PC-9 (cell line): ENCODE measurements around the gene GOT1. TPM values are rescaled to one million over a fixed set of nuclear protein-coding genes. Genes with fewer than 3 reads are reported as not detected.

Experiments
- BruUV-seq: library from RNA; stranded (reverse); fragments of 400-500 nt; replicated peaks from 2 replicates; lab custom pipeline; 2021; lab: Mats Ljungman, UMichigan
- CTCF ChIA-PET: fragments of 300-600 bp; sonication (Branson Sonifier 250); formaldehyde crosslinking; loops from one replicate; lab custom pipeline; 2022; ENCODE audit warnings: antibody characterized with exemption; lab: Charles Lee
- POLR2A ChIA-PET: fragments of 300-600 bp; sonication (Branson Sonifier 250); formaldehyde crosslinking; loops from one replicate; lab custom pipeline; 2022; ENCODE audit warnings: antibody characterized with exemption; ENCODE audit not compliant: unreplicated experiment; lab: Charles Lee
- DNase-seq, 2 experiments: peaks; one replicate each; pipeline versions ENCODE4 v3.0.0 to v3.0.0-alpha.2; 2015 to 2022; ENCODE audit warnings: mixed read lengths in 1 of 2
- H2AFZ ChIP-seq: fragments of 200-600 bp; sonication (generic); 2 replicates; pipeline ENCODE4 v1.8.1; 2017; ENCODE audit warnings: antibody characterized with exemption
- H3F3A ChIP-seq: fragments of 200-600 bp; sonication (generic); 2 replicates; pipeline ENCODE4 v1.8.1; 2017; ENCODE audit warnings: antibody characterized with exemption, mild to moderate bottlenecking, low read depth; ENCODE audit not compliant: insufficient read depth
- H3K27ac ChIP-seq: fragments of 200-600 bp; sonication (generic); 2 replicates; pipeline ENCODE4 v1.6.1; 2016; ENCODE audit warnings: mixed run types
- H3K27me3 ChIP-seq: fragments of 200-600 bp; sonication (generic); 2 replicates; pipeline ENCODE4 v1.6.1; 2016; ENCODE audit warnings: low read depth, mixed run types; ENCODE audit not compliant: insufficient read depth
- H3K36me3 ChIP-seq: fragments of 200-600 bp; sonication (generic); 2 replicates; pipeline ENCODE4 v1.6.1; 2016; ENCODE audit warnings: low read depth, mixed run types
- H3K4me1 ChIP-seq: fragments of 200-600 bp; sonication (generic); replicated peaks from 2 replicates; pipeline ENCODE4 v1.6.1; 2016; ENCODE audit warnings: mixed run types; ENCODE audit not compliant: insufficient read depth
- H3K4me2 ChIP-seq: fragments of 200-600 bp; sonication (generic); 2 replicates; pipeline ENCODE4 v1.6.1; 2017; ENCODE audit warnings: mixed run types
- H3K4me3 ChIP-seq: fragments of 200-600 bp; sonication (generic); 2 replicates; pipeline ENCODE4 v1.6.1; 2016; ENCODE audit warnings: mixed run types
- H3K79me2 ChIP-seq: fragments of 200-600 bp; sonication (generic); 2 replicates; pipeline ENCODE4 v1.6.1; 2017; ENCODE audit warnings: low read depth, mixed run types
- H3K9me2 ChIP-seq: fragments of 200-600 bp; sonication (generic); 2 replicates; pipeline ENCODE4 v1.8.1; 2017; ENCODE audit warnings: mild to moderate bottlenecking; ENCODE audit not compliant: insufficient read depth
- H3K9me3 ChIP-seq: fragments of 200-600 bp; sonication (generic); 2 replicates; pipeline ENCODE4 v1.8.1; 2016; ENCODE audit warnings: low read depth; ENCODE audit not compliant: insufficient read depth
- H4K20me1 ChIP-seq: fragments of 200-600 bp; sonication (generic); 2 replicates; pipeline ENCODE4 v1.8.1; 2017; ENCODE audit not compliant: insufficient read depth
- EZH2 ChIP-seq: fragments of 200-600 bp; sonication (generic); IDR thresholded peaks from 2 replicates; pipeline ENCODE4 v1.8.0; 2017; ENCODE audit warnings: antibody characterized with exemption, low read depth
- intact Hi-C: fragments of 100-400 bp; cut with micrococcal nuclease; formaldehyde crosslinking; loops from one replicate; pipeline ENCODE4 v1.10.0; 2022; ENCODE audit not compliant: unreplicated experiment
- total RNA-seq: library from RNA; stranded (reverse); gene quantifications from 2 replicates; pipeline ENCODE4 v1.2.3, GENCODE V29; 2021
- TF ChIP-seq, protein P1 (sequence below): fragments of 200-600 bp; sonication (generic); conservative IDR thresholded peaks from 2 replicates; pipeline ENCODE4 v1.6.1; 2017; ENCODE audit warnings: mixed run types, antibody characterized with exemption, mild to moderate bottlenecking, moderate library complexity

The GOT1 gene
- total RNA-seq, 1 experiment from 2014 or later: 28.6 TPM

DNA sequence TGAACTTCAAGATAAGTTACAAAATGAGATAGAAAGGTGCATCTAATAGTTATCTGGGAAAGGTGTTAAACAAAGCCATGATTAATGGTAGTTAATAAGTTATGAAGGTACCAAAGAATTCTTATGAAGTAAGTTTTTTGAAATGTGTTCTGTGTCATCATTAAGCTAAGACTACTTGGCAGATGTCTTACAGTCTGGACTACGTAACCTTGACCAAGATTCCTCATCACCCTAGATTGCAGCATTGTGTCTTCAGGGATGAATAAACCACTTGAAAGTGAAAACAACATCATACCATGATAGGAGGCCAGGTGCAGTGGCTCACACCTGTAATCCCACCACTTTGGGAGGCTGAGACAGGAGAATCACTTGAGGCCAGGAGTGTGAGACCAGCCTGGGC lies 48.2 kb downstream of the GOT1 start:
- CTCF ChIA-PET: no interaction called here
- H3K4me3 ChIP-seq: no peak overlapping the region
- no peak for DNase-seq
- no peaks in the 10 kb centered on the region for H3F3A ChIP-seq
- no peaks in the 10 kb centered on the region for H3K9me3 ChIP-seq
- H3K9me2 ChIP-seq: no peaks in the 10 kb centered on the region
- no peak for TF ChIP-seq EZH2
- TF ChIP-seq, protein P1, sequence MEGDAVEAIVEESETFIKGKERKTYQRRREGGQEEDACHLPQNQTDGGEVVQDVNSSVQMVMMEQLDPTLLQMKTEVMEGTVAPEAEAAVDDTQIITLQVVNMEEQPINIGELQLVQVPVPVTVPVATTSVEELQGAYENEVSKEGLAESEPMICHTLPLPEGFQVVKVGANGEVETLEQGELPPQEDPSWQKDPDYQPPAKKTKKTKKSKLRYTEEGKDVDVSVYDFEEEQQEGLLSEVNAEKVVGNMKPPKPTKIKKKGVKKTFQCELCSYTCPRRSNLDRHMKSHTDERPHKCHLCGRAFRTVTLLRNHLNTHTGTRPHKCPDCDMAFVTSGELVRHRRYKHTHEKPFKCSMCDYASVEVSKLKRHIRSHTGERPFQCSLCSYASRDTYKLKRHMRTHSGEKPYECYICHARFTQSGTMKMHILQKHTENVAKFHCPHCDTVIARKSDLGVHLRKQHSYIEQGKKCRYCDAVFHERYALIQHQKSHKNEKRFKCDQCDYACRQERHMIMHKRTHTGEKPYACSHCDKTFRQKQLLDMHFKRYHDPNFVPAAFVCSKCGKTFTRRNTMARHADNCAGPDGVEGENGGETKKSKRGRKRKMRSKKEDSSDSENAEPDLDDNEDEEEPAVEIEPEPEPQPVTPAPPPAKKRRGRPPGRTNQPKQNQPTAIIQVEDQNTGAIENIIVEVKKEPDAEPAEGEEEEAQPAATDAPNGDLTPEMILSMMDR: no peak
- no peak overlapping the region for H3K27ac ChIP-seq
- no peaks in the 10 kb centered on the region for H3K79me2 ChIP-seq
- no peak overlapping the region for H2AFZ ChIP-seq
- H4K20me1 ChIP-seq: no peaks in the 10 kb centered on the region
- H3K4me2 ChIP-seq: no peak overlapping the region
- intact Hi-C loops: no loop called here
- H3K4me1 ChIP-seq: no peaks in the 10 kb centered on the region
- no peaks in the 10 kb centered on the region for H3K27me3 ChIP-seq
- no TSS peak for BruUV-seq
- H3K36me3 ChIP-seq: no peaks in the 10 kb centered on the region
- POLR2A ChIA-PET: no interaction called here

GRCh38 chr10:99375426-99375825 lies 55.0 kb downstream of the GOT1 start:
- no peak overlapping the region for H2AFZ ChIP-seq
- DNase-seq: no peak
- no TSS peak for BruUV-seq
- no peak overlapping the region for H3K4me3 ChIP-seq
- intact Hi-C loops: no loop called here
- no peaks in the 10 kb centered on the region for H3K9me3 ChIP-seq
- no peaks in the 10 kb centered on the region for H3K79me2 ChIP-seq
- POLR2A ChIA-PET: no interaction called here
- no peak overlapping the region for H3K4me2 ChIP-seq
- H3K9me2 ChIP-seq: no peaks in the 10 kb centered on the region
- TF ChIP-seq, protein P1: no peak
- TF ChIP-seq EZH2: no peak
- H3K27me3 ChIP-seq: no peaks in the 10 kb centered on the region
- H3K36me3 ChIP-seq: no peaks in the 10 kb centered on the region
- H4K20me1 ChIP-seq: no peaks in the 10 kb centered on the region
- H3F3A ChIP-seq: no peaks in the 10 kb centered on the region
- no peaks in the 10 kb centered on the region for H3K4me1 ChIP-seq
- CTCF ChIA-PET: no interaction called here
- H3K27ac ChIP-seq: no peak overlapping the region

DNA sequence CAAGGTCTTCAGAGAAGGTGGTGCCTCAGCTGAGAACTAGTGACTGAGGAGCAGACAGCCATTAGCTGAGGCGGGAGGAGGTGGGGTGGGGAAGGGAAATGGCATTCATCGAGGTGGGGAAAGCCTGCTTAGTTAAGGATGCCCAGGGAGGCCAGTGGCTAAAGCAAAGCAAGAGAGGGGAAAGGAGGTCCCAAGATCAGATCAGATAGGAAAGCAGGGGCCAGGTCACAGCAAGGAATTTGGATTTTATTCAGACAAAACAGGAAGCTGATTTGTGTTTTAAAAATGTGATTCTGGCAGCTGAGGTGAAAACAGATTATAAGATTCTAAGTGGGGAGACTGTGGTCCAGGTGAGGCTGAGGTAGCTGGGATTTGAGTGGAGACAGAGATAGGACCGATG lies 55.5 kb downstream of the GOT1 start:
- intact Hi-C loops: no loop called here

More for the DNA sequence above, 55.5 kb downstream of the GOT1 start:
- Histone ChIP-seq H3K79me2 (no peaks in the 10 kb centered on the region), H4K20me1 (no peaks in the 10 kb centered on the region), H3K9me3 (no peaks in the 10 kb centered on the region), H3K4me1 (no peaks in the 10 kb centered on the region), H3K27ac (no peak overlapping the region), H3F3A (no peaks in the 10 kb centered on the region), H3K36me3 (no peaks in the 10 kb centered on the region), H2AFZ (no peak overlapping the region), H3K9me2 (no peaks in the 10 kb centered on the region), H3K27me3 (no peaks in the 10 kb centered on the region), H3K4me3 (no peak overlapping the region), H3K4me2 (no peak overlapping the region)
- TF ChIP-seq, protein P1: no peak
- TF ChIP-seq EZH2: no peak
- CTCF ChIA-PET: no interaction called here
- BruUV-seq: no TSS peak
- no peak for DNase-seq
- POLR2A ChIA-PET: no interaction called here
